Ovary (tissue), 9 donors: ENCODE data around the gene COX19. TPM values are rescaled to one million over a fixed set of nuclear protein-coding genes. Genes with fewer than 3 reads are reported as not detected.
A peak's percentile ranks its signal among the peaks of the same experiment; 100 is the strongest.

Source experiments
- DNase-seq, 5 donors: peaks; one replicate each; pipeline ENCODE4 v3.0.0-alpha.2; 2019 to 2020
- H3K27ac ChIP-seq, 2 donors: fragments of 200-600 bp; one replicate each; pipeline versions ENCODE4 v1.5.1 to v1.8.0; 2019 to 2022
- H3K27me3 ChIP-seq: fragments of 200-600 bp; one replicate; pipeline ENCODE4 v1.8.0; 2022
- H3K36me3 ChIP-seq: fragments of 200-600 bp; sonication (generic); one replicate; pipeline ENCODE4 v1.5.1; 2019
- H3K4me1 ChIP-seq: one replicate; pipeline ENCODE4 v1.8.1; 2013; ENCODE audit warnings: mild to moderate bottlenecking, moderate library complexity; ENCODE audit not compliant: insufficient read depth
- H3K4me3 ChIP-seq: fragments of 200-600 bp; sonication (generic); one replicate; pipeline ENCODE4 v1.5.1; 2017
- H3K9me3 ChIP-seq, 2 donors: fragments of 200-600 bp in 1 of 2; sonication (generic) in 1 of 2; one replicate each; pipeline versions ENCODE4 v1.5.1 to v1.8.1; 2013 to 2019; ENCODE audit warnings: mild to moderate bottlenecking in 1 of 2, moderate library complexity in 1 of 2
- POLR2A ChIP-seq: fragments of 450-650 bp; IDR thresholded peaks from one replicate; pipeline ENCODE4 v1.6.1; 2017; ENCODE audit warnings: antibody characterized with exemption, mild to moderate bottlenecking, moderate library complexity
- whole genome bisulfite sequencing, 3 donors: extraction: QIAGEN DNeasy Blood & Tissue Kit in 1 of 3; methylation state at CpG; one replicate each; pipeline versions ENCODE4 v1.1.5 to v1.1.7; 2013 to 2017; 5-methylcytosine and 5-hydroxymethylcytosine counted together
- intact Hi-C, 4 donors: fragments of 100-400 bp; cut with DNase I; formaldehyde crosslinking; loops; one replicate each; pipeline versions ENCODE4 v1.11.0 to v1.15.1; 2022 to 2023
- microRNA counts: library from miRNA; unstranded; fragments of <30 nt; microRNA quantifications from one replicate; lab custom pipeline; 2016
- microRNA-seq, 3 donors: library from miRNA; unstranded; fragments of <30 nt; microRNA quantifications; one replicate each; pipeline versions ENCODE4 to v1.2.0, GENCODE V29; 2019 to 2020
- polyA plus RNA-seq, 2 donors: library from polyadenylated mRNA; stranded (reverse); fragments of 200-250 nt in 1 of 2; fragments of 350-450 nt in 1 of 2; fragmentation: Illumina TruSeq in 1 of 2; extraction: RNeasy Lipid Tissue Mini Kit (QIAGEN cat#74804) in 1 of 2; gene quantifications; one replicate each; pipeline ENCODE4 v1.2.3, GENCODE V29; 2013 to 2014
- small RNA-seq: library from RNA; depleted of rRNA; stranded (forward); fragments of <200 nt; gene quantifications from one replicate; pipeline ENCODE3, GENCODE V24; 2016
- total RNA-seq, 7 donors: library from RNA; depleted of rRNA in 2 of 7; stranded (reverse); fragments of >200 nt in 2 of 7; fragmentation: NEBNext Ultra II Directional in 3 of 7; extraction: Animal tissue kit (Norgen Biotek cat#: 25700) in 3 of 7; gene quantifications; one replicate each; pipeline versions ENCODE4 v1.1.0 to v1.2.4, GENCODE V29; 2016 to 2023
- donor health status: DM: no; HTN: no; CAD: no; lungs with moderate emphysema.
- donor health status: DM: no; HTN: no; CAD: no.
- donor health status: Bipolar disorder and iron deficiency.
- donor health status: DM: yes; HTN: yes; CAD: no.
- donor health status: DM: no; HTN: no; CAD: no.
- donor health status: DM: yes; HTN: yes; CAD: no.

The COX19 gene
- total and polyA plus RNA-seq, 9 donors: 6.7 to 15.2 (median 10.3) TPM

DNA sequence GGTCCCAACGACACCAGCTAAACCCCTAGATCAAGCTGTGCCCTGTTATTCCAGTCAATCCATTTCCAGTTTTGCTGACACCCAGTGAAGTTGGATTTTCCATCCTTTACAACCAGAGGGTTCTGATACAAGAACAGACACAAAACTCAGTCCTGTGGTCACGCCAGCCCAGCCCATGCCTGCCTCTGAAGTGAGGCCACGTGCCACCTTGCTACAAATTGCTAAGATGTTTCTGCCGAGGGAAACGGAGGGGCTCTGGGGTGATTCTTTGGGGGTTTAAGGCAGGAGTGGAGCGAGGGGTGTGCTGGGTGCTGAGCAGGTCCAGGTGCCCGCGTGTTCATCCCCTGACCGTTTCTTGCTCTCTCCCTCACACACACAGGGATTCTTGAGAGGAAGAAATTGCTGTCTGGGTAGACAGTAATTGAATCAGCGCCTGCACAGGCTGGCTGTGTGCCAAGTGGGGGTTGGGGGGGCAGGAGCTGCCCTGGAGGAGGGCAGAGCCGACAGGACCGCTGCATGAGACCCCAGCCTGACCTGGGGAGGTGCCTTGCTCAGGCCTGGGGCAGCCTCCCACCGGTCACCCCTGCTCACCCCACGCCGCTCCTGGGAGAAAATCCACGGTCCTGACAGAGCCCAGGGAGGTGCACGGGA, 58.9 kb downstream of the COX19 start:
- no peak for DNase-seq
- Histone ChIP-seq H3K4me1 (no peaks in the 10 kb centered on the region), H3K9me3 (no peaks in the 10 kb centered on the region), H3K36me3 (no peaks in the 10 kb centered on the region), H3K27ac (no peak overlapping the region), H3K4me3 (no peak overlapping the region), H3K27me3 (no peaks in the 10 kb centered on the region)
- TF ChIP-seq POLR2A: no peak
- WGBS, 3 donors: 16 to 18% (median 18%) methylated on average over 16 to 17 of the region's 17 CpGs
- intact Hi-C loops: loop anchor here in 1 of 4 donors (10.0 kb wide), 1 partner anchor 148 kb away; no protein-coding TSS in a partner anchor

MicroRNAs encoded within 50 kb of the gene (microRNA counts, 767-probe panel; counts per million panel counts)
- microRNA hsa-miR-339-3p (lab: Ali Mortazavi, UCI): 530 counts per million, percentile 78 among the panel's probes with 10 or more counts
- 530 counts per million, percentile 78 among the panel's probes with 10 or more counts for microRNA hsa-miR-339-5p (lab: Ali Mortazavi, UCI)

Small RNA genes lying within 50 kb of the gene (microRNA-seq; reads per million reads assigned to microRNA genes)
- 438 to 2,572 (median 962) reads per million in 3 donors for gene MIR339

Small RNA genes lying within 50 kb of the gene (small RNA-seq; reads per million reads assigned to genes)
- 3.5 reads per million, percentile 77 among the genes with 10 or more reads in this experiment for gene MIR339

Other genes starting within 250 kb of the COX19 start
- 10 to 100 TPM; 16.3 to 41.0 (median 26.0) TPM for gene DNAAF5, start 248.8 kb downstream of the COX19 start, total RNA-seq
- 10 to 100 TPM; 12.9 to 14.7 TPM for gene DNAAF5, start 248.8 kb downstream of the COX19 start, polyA plus RNA-seq
- gene PRKAR1B, start 248.3 kb downstream of the COX19 start, total RNA-seq: 10 to 100 TPM; 14.3 to 49.0 (median 42.9) TPM
- 10 to 100 TPM; 22.6 to 34.0 TPM for gene PRKAR1B, start 248.3 kb downstream of the COX19 start, polyA plus RNA-seq
- gene SUN1, start 143.1 kb downstream of the COX19 start, total RNA-seq: 100 to 1,000 TPM; 140 to 196 (median 154) TPM
- 100 to 1,000 TPM; 100 to 135 TPM for gene SUN1, start 143.1 kb downstream of the COX19 start, polyA plus RNA-seq
- gene GET4, start 99.0 kb downstream of the COX19 start, total RNA-seq: 10 to 100 TPM; 16.8 to 37.6 (median 30.4) TPM
- gene GET4, start 99.0 kb downstream of the COX19 start, polyA plus RNA-seq: 10 to 100 TPM in 1 of 2 donors, 1 to 10 TPM in 1; 7.2 to 37.2 TPM
- gene ADAP1, start 20.9 kb downstream of the COX19 start, total RNA-seq: 10 to 100 TPM in 1 of 7 donors, 1 to 10 TPM in 5, under 1 TPM in 1; 0.96 to 16.4 (median 3.6) TPM
- gene ADAP1, start 20.9 kb downstream of the COX19 start, polyA plus RNA-seq: 1 to 10 TPM in 1 of 2 donors, under 1 TPM in 1; 0.52 to 3.5 TPM
- 1 to 10 TPM in 6 of 7 donors, not detected in 1; 1.3 to 5.2 (median 2.8) TPM for gene CYP2W1, start 7.6 kb upstream of the COX19 start, total RNA-seq
- gene CYP2W1, start 7.6 kb upstream of the COX19 start, polyA plus RNA-seq: under 1 TPM in 1 of 2 donors, not detected in 1; 0.64 TPM
- 10 to 100 TPM in 3 of 7 donors, 1 to 10 TPM in 4; 6.1 to 20.1 (median 8.4) TPM for gene GPR146, start 69.0 kb upstream of the COX19 start, total RNA-seq
- gene GPR146, start 69.0 kb upstream of the COX19 start, polyA plus RNA-seq: 10 to 100 TPM in 1 of 2 donors, 1 to 10 TPM in 1; 7.9 to 25.0 TPM
- 1 to 10 TPM in 6 of 7 donors, under 1 TPM in 1; 0.48 to 7.5 (median 3.2) TPM for gene GPER1, start 112.6 kb upstream of the COX19 start, total RNA-seq
- 1 to 10 TPM; 2.0 to 2.9 TPM for gene GPER1, start 112.6 kb upstream of the COX19 start, polyA plus RNA-seq
- gene ZFAND2A, start 184.6 kb upstream of the COX19 start, total RNA-seq: 10 to 100 TPM in 6 of 7 donors, 1 to 10 TPM in 1; 8.1 to 24.9 (median 16.9) TPM
- 10 to 100 TPM; 26.9 to 34.9 TPM for gene ZFAND2A, start 184.6 kb upstream of the COX19 start, polyA plus RNA-seq